ENCODE measurements around the gene DIPK2A.

DIPK2A gene

DNA sequence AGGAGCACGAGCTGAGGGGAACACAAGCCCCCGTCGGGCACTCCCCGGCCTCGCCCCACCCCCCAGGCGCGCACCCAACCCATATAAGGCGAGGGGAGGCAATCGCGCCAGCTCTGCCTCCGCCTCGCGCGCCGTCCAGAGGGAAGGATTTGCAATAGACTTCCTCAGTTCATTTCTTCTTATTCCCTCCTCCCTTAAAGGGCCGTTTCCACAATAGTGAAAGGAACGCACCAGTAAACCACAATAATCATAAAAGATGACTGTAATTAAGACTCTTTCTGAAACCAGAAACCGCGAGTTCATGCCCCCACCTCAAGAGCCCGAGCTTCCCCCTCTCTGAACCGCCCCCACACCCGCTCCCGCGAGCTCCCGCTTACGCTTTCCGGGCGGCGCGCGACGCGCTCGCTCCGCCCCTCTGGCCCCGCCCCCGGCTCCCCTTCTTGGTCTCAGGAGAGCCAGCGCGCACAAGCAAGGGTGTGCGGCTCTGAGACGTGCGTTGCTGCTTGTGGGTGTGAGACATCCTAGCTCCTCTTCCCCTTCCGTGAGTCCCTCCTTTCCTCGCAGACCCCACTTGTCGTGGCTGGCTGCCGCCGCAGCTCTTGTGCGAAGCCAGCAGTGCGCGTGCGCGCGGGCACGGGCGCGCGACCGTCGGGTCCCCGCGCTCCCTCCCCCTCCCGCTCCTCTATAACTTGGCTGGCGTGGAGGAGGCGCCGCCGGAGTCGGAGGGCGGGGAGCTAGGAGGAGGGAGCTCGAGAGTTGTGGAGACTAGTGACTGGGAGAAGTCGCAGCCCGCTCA is at the start of gene DIPK2A:
DIPK2A (plus strand) TSS at position 465 of the 796 bp plus-strand sequence. CDS start 510 bp downstream, outside the sequence.
- peak; percentile 97 for DNase-seq

GRCh38 chr3:143924522-143925285 is 46.9 kb upstream of the DIPK2A start:
- DNase-seq = no peak

DNA sequence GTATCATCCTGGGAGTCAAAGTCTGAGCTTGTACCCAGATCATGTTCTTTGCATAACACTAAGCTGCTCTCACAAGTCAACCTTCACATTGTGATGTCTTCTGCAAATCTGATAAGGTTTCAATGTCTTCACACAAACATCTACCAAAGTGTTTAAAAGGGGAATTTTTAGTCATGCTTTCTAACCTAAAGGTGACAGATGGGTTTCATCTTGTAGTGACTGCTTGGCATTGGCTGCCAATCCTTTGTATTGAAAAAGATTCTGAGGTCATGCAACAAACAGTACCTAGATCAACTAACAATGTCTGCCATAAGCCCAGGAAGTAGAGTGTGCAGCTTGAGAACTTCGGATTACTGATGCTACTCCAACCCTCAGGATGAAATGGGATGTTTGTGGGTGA is 43.6 kb upstream of the DIPK2A start:
- no peak for DNase-seq

GRCh38 chr3:143928541-143929255 is 42.9 kb upstream of the DIPK2A start:
- no peak for DNase-seq

- no peak for DNase-seq
Measured at GRCh38 chr3:143934791-143935190, 36.8 kb upstream of the DIPK2A start.

DNA sequence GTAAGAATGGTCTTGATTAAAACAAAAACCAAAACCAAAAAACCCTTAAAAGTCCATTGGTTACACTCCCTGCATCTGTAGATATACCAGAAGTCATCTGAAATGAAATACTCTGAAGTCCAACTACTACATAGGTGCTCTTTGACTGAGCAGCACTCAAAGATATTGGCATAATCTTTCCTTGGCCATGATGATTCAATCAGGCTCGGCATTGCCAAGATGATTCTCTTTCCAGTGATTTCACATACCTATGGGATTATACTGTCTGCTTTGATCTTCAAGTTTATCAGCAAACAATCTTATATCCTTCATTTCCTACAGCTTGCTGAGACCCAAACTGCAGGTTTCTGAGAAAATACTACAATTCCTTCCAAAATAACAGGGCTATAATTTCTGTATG is 35.9 kb upstream of the DIPK2A start:
- DNase-seq = no peak

GRCh38 chr3:143950810-143951209 is 20.8 kb upstream of the DIPK2A start:
- DNase-seq = no peak

- no peak for DNase-seq
Measured at GRCh38 chr3:143951351-143951971, 20.2 kb upstream of the DIPK2A start.

- DNase-seq = no peak
Measured at GRCh38 chr3:143952569-143953072, 19.0 kb upstream of the DIPK2A start.

- DNase-seq = no peak
Measured at GRCh38 chr3:143955113-143955512, 16.5 kb upstream of the DIPK2A start.

- DNase-seq = no peak
Measured at GRCh38 chr3:143956838-143957237, 14.8 kb upstream of the DIPK2A start.

- DNase-seq = no peak
Measured at GRCh38 chr3:143957453-143957852, 14.2 kb upstream of the DIPK2A start.

DNA sequence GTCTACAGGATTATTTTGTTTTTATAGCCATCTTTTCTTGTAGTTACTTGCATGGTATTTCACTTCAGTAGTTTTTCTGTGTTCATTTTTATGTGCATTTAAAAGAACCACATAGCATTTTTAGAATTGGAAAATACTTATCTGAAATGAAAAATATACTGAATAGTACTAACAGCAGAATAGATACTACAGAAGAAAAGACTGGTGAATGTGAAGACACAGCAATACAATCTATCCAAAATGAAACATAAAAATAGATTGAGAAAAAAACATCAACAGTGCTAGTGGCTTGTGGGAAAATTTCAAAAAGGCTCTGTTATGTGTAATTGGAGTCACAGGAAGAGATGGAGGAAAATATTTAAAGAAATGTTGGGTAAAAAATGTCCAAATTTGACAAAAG is 12.7 kb upstream of the DIPK2A start:
- DNase-seq = no peak

DNA sequence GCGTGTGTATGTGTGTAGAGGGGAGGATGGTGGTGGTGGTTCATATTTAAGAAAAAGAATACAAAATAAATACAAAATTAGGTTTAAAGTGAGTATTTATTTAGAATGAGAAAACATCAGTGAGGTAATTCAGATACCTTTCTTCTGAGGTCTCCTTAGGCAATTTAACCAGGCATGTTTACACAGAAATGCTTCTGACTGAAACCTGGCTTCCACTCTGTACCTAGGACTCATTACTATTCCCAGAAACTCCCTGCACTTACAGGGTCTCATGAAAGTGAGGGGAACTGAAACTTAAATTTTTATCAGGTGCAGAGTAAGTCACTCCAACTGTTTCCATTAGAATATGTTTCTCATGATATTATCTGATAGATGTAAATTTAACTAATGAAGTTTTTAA is 10.3 kb upstream of the DIPK2A start:
- no peak for DNase-seq

GRCh38 chr3:143963946-143964345 is 7.7 kb upstream of the DIPK2A start:
- DNase-seq = no peak

DNA sequence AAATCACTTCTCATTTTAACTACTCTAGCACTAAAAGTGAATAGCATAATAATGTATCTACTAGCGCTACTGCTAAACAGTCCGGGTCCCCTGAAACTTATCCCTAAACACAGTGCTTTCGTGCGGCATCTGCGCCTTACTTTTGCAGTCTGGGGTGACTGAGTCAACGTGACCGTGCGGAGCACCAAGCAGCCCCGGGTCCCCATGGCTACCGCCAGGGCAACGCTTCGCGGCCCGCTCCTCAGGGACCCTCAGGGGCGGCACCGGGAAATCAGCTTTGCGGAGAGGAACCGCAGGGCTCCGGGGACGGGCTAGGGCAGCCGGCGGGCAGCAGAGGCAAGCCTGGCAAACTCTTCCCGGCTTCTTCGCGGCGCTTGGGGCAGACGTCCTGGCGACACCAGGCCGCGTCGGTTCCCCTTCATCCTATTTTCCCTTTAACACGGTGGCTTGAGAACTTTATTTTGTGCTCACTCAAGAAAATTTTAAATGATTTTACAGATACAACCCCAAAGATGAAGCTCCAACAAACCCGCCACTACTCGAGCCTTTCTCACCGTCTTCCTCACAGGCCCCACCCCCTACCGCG is 757 bp upstream of the DIPK2A start:
- DNase-seq = peak; percentile 24

GRCh38 chr3:143972155-143972504 is 507 bp downstream of the DIPK2A start:
- DNase-seq = no peak

GRCh38 chr3:143972505-143973258 is 1.1 kb downstream of the DIPK2A start:
- peak; percentile 9 for DNase-seq

- no peak for DNase-seq
Measured at GRCh38 chr3:143973259-143974021, 1.8 kb downstream of the DIPK2A start.

- DNase-seq = no peak
Measured at GRCh38 chr3:143974271-143975238, 2.9 kb downstream of the DIPK2A start.
